ENCODE measurements around the gene TOP2A.
"Not testable (repeated sequence)": the region's sequence is repeated elsewhere in the genome, so short reads cannot be mapped to it uniquely, and the experiment has no call there.

The TOP2A gene

GRCh38 chr17:40425741-40426140 is 8.0 kb upstream of the TOP2A start:
- DNase-seq = peak; percentile 18 to 21

- DNase-seq = peak; percentile 8 to 10
These were observed 5.4 kb upstream of the TOP2A start for GRCh38 chr17:40422990-40423633.

GRCh38 chr17:40419559-40420331 is 2.0 kb upstream of the TOP2A start:
- DNase-seq = peak in 1 of 2 experiments; percentile 15

- DNase-seq = no peak
These were observed 671 bp upstream of the TOP2A start for GRCh38 chr17:40418428-40418706.

GRCh38 chr17:40417258-40417608 is 463 bp downstream of the TOP2A start:
- DNase-seq = no peak

GRCh38 chr17:40416671-40417070 is 1.0 kb downstream of the TOP2A start:
- DNase-seq = no peak

- no peak for DNase-seq
These were observed 2.3 kb downstream of the TOP2A start for GRCh38 chr17:40415390-40415789.

- not testable (repeated sequence) for DNase-seq
These were observed 3.4 kb downstream of the TOP2A start for GRCh38 chr17:40414312-40414711.

GRCh38 chr17:40412880-40413279 is 4.8 kb downstream of the TOP2A start:
- DNase-seq = no peak

- DNase-seq = no peak
These were observed 5.9 kb downstream of the TOP2A start for GRCh38 chr17:40411821-40412220.

- no peak for DNase-seq
These were observed 7.6 kb downstream of the TOP2A start for GRCh38 chr17:40410082-40410481.

GRCh38 chr17:40409540-40409939 is 8.2 kb downstream of the TOP2A start:
- DNase-seq = not testable (repeated sequence)

GRCh38 chr17:40407460-40407859 is 10.2 kb downstream of the TOP2A start:
- DNase-seq = no peak

- DNase-seq = no peak
These were observed 13.7 kb downstream of the TOP2A start for GRCh38 chr17:40404003-40404402.

- DNase-seq = no peak
These were observed 15.0 kb downstream of the TOP2A start for GRCh38 chr17:40402668-40403067.

- DNase-seq = no peak
These were observed 18.5 kb downstream of the TOP2A start for GRCh38 chr17:40399185-40399584.

- not testable (repeated sequence) for DNase-seq
These were observed 31.1 kb downstream of the TOP2A start for GRCh38 chr17:40386555-40386954.

GRCh38 chr17:40382251-40382650 is 35.4 kb downstream of the TOP2A start:
- DNase-seq = no peak

GRCh38 chr17:40378966-40379365 is 38.7 kb downstream of the TOP2A start:
- no peak for DNase-seq

GRCh38 chr17:40377832-40378231 is 39.9 kb downstream of the TOP2A start:
- DNase-seq = no peak

- DNase-seq = not testable (repeated sequence)
These were observed 41.2 kb downstream of the TOP2A start for GRCh38 chr17:40376541-40376940.

GRCh38 chr17:40375786-40376185 is 41.9 kb downstream of the TOP2A start:
- not testable (repeated sequence) for DNase-seq

- peak in 1 of 2 experiments; percentile 14 for DNase-seq
These were observed 42.7 kb downstream of the TOP2A start for GRCh38 chr17:40374821-40375498.

- peak; percentile 17 to 18 for DNase-seq
These were observed 43.7 kb downstream of the TOP2A start for GRCh38 chr17:40373999-40374398.

Data from activated T-cell treated with anti-CD3 and anti-CD28 coated beads, Interleukin-2, amount 50 U/mL, for 48 hours (primary cell).